ENCODE results near the gene CABLES1. TPM values are rescaled to one million over a fixed set of nuclear protein-coding genes. Genes with fewer than 3 reads are reported as not detected.

Gene CABLES1
- total RNA-seq, 2 donors from 2014 or later, result 9.9 to 16.7 TPM

DNA sequence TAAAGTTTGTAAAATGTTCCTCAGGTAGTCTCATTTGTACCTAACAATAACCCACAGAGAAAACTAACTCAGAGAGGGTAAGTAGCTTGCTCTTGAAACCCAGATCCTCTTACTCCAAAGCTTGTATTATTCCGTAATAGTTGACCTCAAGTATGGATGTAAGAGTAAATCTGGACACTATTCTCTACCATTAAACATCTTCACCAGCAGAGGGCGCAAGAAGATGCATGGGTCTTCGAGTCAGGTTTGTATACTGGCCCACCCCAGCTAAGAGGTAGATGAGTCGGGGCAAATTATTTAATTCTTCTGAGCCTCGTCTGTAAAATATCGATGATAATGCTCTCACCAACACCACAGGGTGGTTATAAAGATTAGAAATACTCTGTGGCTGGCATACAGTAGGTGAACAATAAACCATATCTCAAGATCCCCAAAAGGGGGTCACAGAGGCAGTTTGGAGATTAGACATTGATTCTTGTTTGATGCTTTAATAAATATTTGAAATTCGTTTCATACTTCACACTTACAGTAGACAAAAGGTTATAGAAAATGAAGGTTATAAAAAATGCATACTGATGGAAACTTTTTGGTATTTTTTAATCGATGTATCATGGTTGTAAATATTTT, 3.5 kb upstream of the CABLES1 start:
- Histone ChIP-seq H3K9ac (ENCODE audit: extremely low read depth, low read length, poor library complexity, severe bottlenecking) (no peak overlapping the region), H3K27me3 (ENCODE audit: control insufficient read depth, insufficient read depth, low read length, poor library complexity, severe bottlenecking) (peaks cover 14% of the 10 kb centered on the region), H3K27ac (ENCODE audit: low read depth, low read length) (no peak overlapping the region), H3K9me3 (ENCODE audit: control insufficient read depth, low read length) (no peaks in the 10 kb centered on the region), H3K36me3 (ENCODE audit: control insufficient read depth, insufficient read depth, low read length) (no peaks in the 10 kb centered on the region), H3K4me1 (ENCODE audit: control insufficient read depth, insufficient read depth, low read length) (peaks cover 7% of the 10 kb centered on the region), H3K4me3 (ENCODE audit: low read length) (no peak overlapping the region)
- no peaks in the 10 kb centered on the region for H3K36me3 Mint-ChIP-seq (ENCODE audit: low read depth)
- H3K4me3 Mint-ChIP-seq, result no peak overlapping the region
- no peak overlapping the region for H3K27ac Mint-ChIP-seq
- peaks cover 18% of the 10 kb centered on the region for H3K4me1 Mint-ChIP-seq
- TF ChIP-seq, protein P1, sequence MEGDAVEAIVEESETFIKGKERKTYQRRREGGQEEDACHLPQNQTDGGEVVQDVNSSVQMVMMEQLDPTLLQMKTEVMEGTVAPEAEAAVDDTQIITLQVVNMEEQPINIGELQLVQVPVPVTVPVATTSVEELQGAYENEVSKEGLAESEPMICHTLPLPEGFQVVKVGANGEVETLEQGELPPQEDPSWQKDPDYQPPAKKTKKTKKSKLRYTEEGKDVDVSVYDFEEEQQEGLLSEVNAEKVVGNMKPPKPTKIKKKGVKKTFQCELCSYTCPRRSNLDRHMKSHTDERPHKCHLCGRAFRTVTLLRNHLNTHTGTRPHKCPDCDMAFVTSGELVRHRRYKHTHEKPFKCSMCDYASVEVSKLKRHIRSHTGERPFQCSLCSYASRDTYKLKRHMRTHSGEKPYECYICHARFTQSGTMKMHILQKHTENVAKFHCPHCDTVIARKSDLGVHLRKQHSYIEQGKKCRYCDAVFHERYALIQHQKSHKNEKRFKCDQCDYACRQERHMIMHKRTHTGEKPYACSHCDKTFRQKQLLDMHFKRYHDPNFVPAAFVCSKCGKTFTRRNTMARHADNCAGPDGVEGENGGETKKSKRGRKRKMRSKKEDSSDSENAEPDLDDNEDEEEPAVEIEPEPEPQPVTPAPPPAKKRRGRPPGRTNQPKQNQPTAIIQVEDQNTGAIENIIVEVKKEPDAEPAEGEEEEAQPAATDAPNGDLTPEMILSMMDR (conservative IDR thresholded peaks at IDR 0.05), result peak; percentile 92
- H3K9me3 Mint-ChIP-seq, result no peaks in the 10 kb centered on the region
- no peaks in the 10 kb centered on the region for H3K27me3 Mint-ChIP-seq (ENCODE audit: insufficient read depth)
- 42 to 54% methylated on average over 3 to 7 of the region's 8 CpGs for WGBS, 2 experiments (ENCODE audit: insufficient coverage in 1 of 2, insufficient read length in 1 of 2)
- DNase-seq, result peak; percentile 83

DNA sequence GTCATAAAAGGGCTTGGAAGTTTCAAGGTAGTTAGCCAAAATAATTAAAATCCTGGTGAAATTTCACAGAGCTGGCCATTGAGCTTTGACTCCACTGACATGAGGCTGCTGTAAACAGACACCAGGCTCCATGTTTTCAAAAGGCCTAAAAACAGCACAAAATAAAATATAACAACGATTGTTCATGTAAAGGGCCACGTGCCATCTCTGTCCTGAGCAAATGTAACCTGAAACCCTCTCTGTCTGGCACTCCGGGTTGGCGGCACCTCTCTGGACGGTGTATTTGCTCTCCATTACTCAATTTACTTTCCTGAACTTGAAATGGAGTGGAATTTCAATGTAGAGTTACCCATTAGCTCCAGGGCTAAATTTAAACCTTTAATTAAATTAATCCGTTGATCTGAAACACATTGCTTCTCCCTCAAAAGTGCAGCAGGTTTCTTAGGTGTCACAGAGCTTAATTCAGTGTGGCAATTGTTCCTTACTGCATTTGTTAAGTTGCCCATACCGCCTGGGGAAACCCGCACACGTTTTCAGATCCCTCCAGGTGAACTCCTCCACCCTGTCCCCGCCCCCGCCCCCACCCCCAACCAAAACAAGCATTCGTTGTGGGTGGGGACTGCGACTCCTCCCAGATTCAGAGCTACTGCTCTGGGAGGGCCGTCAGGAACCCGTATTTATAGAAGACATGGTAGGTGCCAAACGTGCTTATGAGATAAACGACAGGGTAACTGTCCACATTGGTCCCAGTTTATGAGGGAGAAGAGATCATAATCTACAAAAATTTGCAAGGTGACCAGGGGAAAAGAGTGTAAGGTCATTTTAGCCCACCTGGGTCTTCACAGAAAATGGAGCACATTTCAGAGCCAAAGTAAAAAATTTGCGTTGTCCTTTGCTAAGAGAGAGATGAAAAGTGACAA, 1.2 kb upstream of the CABLES1 start:
- Histone ChIP-seq H3K36me3 (ENCODE audit: control insufficient read depth, insufficient read depth, low read length) (no peaks in the 10 kb centered on the region), H3K9ac (ENCODE audit: extremely low read depth, low read length, poor library complexity, severe bottlenecking) (peak overlapping the region; percentile 44), H3K4me1 (ENCODE audit: control insufficient read depth, insufficient read depth, low read length) (peaks cover 7% of the 10 kb centered on the region), H3K9me3 (ENCODE audit: control insufficient read depth, low read length) (no peaks in the 10 kb centered on the region), H3K27me3 (ENCODE audit: control insufficient read depth, insufficient read depth, low read length, poor library complexity, severe bottlenecking) (peaks cover 18% of the 10 kb centered on the region), H3K27ac (ENCODE audit: low read depth, low read length) (no peak overlapping the region), H3K4me3 (ENCODE audit: low read length) (peak overlapping the region; percentile 88)
- Mint-ChIP-seq H3K27me3 (ENCODE audit: insufficient read depth) (no peaks in the 10 kb centered on the region), H3K4me3 (peak overlapping the region; percentile 77), H3K27ac (peak overlapping the region; percentile 92), H3K36me3 (ENCODE audit: low read depth) (no peaks in the 10 kb centered on the region), H3K4me1 (peaks cover 34% of the 10 kb centered on the region), H3K9me3 (no peaks in the 10 kb centered on the region)
- peak; percentile 96 for DNase-seq
- TF ChIP-seq, protein P1 (conservative IDR thresholded peaks at IDR 0.05), result no peak
- 3 to 9% methylated on average over 9 to 18 of the region's 18 CpGs for WGBS, 2 experiments (ENCODE audit: insufficient coverage in 1 of 2, insufficient read length in 1 of 2)

DNA sequence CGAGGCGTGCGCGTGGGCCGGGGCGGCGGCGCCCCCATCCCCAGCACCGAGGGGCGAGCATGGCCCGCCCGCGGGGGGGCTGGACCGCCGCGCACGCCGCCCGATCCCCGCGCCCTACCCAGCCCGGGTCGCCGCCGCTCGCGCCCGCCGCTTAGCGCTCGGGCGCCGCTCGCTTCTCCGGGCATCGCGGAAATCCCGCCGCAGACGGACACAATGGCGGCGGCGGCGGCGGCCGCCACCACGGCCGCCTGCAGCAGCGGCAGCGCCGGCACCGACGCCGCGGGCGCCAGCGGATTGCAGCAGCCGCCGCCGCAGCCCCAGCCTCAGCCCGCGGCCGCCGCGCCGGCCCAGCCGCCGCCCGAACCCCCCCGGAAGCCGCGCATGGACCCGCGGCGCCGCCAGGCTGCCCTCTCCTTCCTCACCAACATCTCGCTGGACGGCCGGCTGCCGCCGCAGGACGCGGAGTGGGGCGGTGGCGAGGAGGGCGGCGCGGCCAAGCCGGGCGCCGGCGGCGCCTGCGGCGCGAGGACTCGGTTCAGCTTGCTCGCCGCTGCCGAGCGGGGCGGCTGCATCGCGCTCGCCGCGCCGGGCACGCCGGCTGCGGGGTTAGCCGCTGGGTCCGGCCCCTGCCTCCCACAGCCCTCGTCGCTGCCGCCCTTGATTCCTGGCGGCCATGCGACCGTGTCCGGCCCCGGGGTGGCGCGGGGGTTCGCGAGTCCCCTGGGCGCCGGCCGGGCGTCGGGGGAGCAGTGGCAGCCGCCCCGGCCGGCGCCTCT, 453 bp downstream of the CABLES1 start:
- TF ChIP-seq, protein P1 (conservative IDR thresholded peaks at IDR 0.05), result no peak
- Mint-ChIP-seq H3K27me3 (ENCODE audit: insufficient read depth) (no peaks in the 10 kb centered on the region), H3K36me3 (ENCODE audit: low read depth) (peaks cover 3% of the 10 kb centered on the region), H3K9me3 (no peaks in the 10 kb centered on the region), H3K27ac (no peak overlapping the region), H3K4me1 (peaks cover 35% of the 10 kb centered on the region), H3K4me3 (peak overlapping the region; percentile 77)
- peak overlapping the region; percentile 88 for H3K4me3 ChIP-seq (ENCODE audit: low read length)
- 0 to 1% methylated on average over 19 to 134 of the region's 134 CpGs for WGBS, 2 experiments (ENCODE audit: insufficient coverage in 1 of 2, insufficient read length in 1 of 2)
- peaks cover 7% of the 10 kb centered on the region for H3K4me1 ChIP-seq (ENCODE audit: control insufficient read depth, insufficient read depth, low read length)
- peak; percentile 72 for DNase-seq
- H3K27me3 ChIP-seq (ENCODE audit: control insufficient read depth, insufficient read depth, low read length, poor library complexity, severe bottlenecking), result peaks cover 18% of the 10 kb centered on the region
- H3K36me3 ChIP-seq (ENCODE audit: control insufficient read depth, insufficient read depth, low read length), result no peaks in the 10 kb centered on the region
- H3K27ac ChIP-seq (ENCODE audit: low read depth, low read length), result no peak overlapping the region
- no peaks in the 10 kb centered on the region for H3K9me3 ChIP-seq (ENCODE audit: control insufficient read depth, low read length)
- peak overlapping the region; percentile 30 for H3K9ac ChIP-seq (ENCODE audit: extremely low read depth, low read length, poor library complexity, severe bottlenecking)
